Peyer's patch (tissue), 4 donors: ENCODE data around the gene STK32B.

Source experiments
- POLR2A ChIP-seq, 2 donors: fragments of 450-650 bp; IDR thresholded peaks; one replicate each; pipeline ENCODE4 v1.5.1; 2017; ENCODE audit warnings: antibody characterized with exemption in 2 of 2, mild to moderate bottlenecking in 2 of 2, moderate library complexity in 2 of 2
- TF ChIP-seq, protein P1 (sequence below), 6 experiments: fragments of 450-650 bp in 4 of 6; fragments of 200-600 bp in 2 of 6; sonication (generic) in 1 of 6; IDR thresholded peaks; one replicate each; pipeline ENCODE4 v1.5.1; 2017 to 2019; ENCODE audit warnings: antibody characterized with exemption in 6 of 6, mild to moderate bottlenecking in 3 of 6, moderate library complexity in 1 of 6

DNA sequence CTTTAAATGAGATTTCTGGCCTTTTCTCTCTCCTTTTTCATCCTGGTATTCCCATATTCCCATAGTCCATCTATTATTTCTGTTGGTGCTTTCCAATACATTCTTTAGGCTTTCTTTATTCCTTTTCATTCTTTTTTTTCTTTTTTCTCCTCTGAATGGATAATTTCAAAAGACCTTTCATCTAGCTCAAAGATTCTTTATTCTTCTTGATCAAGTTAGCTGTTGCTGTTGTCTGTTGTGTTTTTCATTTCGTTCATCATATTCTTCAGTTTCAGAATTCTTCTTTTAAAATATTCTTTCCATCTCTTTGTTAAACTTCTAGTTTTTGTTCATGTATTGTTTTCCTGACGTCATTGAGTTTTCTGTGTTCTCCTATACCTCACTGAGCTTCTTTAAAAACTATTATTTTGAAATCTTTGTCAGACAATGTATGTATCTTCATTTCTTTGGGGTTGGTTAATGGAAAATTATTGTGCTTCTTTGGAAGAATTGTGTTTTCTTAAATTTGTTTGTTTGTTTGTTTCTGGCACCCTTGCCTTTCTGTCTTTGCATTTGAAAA lies 30.2 kb downstream of the STK32B start:
- TF ChIP-seq, protein P1, sequence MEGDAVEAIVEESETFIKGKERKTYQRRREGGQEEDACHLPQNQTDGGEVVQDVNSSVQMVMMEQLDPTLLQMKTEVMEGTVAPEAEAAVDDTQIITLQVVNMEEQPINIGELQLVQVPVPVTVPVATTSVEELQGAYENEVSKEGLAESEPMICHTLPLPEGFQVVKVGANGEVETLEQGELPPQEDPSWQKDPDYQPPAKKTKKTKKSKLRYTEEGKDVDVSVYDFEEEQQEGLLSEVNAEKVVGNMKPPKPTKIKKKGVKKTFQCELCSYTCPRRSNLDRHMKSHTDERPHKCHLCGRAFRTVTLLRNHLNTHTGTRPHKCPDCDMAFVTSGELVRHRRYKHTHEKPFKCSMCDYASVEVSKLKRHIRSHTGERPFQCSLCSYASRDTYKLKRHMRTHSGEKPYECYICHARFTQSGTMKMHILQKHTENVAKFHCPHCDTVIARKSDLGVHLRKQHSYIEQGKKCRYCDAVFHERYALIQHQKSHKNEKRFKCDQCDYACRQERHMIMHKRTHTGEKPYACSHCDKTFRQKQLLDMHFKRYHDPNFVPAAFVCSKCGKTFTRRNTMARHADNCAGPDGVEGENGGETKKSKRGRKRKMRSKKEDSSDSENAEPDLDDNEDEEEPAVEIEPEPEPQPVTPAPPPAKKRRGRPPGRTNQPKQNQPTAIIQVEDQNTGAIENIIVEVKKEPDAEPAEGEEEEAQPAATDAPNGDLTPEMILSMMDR (IDR thresholded peaks at IDR 0.05), result no peak
- no peak for TF ChIP-seq POLR2A (IDR thresholded peaks at IDR 0.05)
